Activated T-cell treated with anti-CD3 and anti-CD28 coated beads for 48 hours (primary cell): ENCODE data around the gene POLR1H.
"Not testable (repeated sequence)": the region's sequence is repeated elsewhere in the genome, so short reads cannot be mapped to it uniquely, and the experiment has no call there.

ENCODE experiments used
- DNase-seq: peaks from one replicate; pipeline ENCODE4 v3.0.0-alpha.2; 2020; ENCODE audit warnings: low read depth

POLR1H gene, protein sequence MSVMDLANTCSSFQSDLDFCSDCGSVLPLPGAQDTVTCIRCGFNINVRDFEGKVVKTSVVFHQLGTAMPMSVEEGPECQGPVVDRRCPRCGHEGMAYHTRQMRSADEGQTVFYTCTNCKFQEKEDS

DNA sequence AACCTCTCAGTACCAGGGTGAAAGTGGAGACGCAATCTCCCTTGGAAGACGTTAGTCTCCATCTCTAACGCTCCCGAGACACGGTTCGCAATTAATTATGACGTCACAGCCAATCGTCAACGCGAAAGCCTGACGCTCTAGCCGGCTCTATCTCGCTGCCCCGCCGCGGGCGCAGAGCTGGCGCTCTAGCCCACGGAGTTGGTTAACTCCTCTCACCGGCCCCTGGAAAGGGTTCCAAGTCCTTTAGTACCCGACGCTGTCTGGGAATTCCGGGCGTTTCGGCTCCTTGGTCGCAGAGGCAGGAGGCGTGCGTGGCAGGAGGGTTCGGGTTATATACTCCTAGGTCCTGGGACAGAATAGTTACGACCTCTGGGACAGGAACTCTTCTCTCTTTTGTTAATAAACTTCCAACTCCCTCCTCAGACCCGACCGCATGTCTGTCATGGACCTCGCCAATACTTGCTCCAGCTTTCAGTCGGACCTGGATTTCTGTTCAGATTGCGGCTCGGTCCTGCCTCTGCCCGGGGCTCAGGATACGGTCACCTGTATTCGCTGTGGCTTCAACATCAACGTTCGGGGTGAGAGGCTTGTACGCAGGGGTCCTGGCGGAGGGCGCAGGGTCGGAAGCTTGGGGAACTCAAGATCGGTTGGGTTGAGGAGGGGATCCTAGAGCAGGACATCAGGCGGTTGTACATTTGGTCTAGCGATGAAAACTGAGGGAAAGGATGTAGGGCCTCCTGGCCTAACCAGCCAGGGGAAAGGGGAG, at the start of gene POLR1H:
POLR1H (plus strand) TSS at position 174 of the 766 bp plus-strand sequence; CDS start at position 434, 260 bp downstream.
- DNase-seq: peak; percentile 81

DNA sequence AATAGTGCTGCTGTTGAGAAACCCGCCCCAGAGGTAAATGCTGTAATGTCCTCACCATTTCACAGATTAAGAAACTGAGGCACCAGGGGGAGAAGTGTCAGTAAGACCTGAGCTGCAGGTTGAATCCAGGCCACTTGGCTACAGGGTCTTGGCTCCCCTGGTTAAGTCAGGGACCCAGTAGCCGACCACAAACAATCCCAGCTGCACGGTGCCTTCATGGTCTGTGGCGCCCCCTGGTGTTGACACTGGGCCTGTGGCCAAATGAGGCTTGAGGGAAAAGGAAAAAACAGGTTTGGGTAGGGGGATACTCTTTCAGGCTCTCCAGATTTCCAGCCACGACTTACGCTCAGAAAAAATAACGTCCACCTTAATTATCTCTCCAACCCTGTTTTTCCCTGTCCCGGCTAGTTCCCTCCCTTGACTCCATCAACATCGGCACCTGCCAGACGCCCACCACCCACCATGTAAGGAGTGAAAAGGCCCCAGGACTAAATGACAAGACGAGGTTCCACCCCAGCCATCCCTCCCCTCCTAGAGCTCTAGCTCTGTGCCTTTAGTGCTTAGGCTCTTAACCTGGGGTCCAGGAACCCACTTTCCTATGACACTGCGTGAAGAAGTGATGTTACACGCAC, 47.7 kb upstream of the POLR1H start:
- peak; percentile 21 for DNase-seq

DNA sequence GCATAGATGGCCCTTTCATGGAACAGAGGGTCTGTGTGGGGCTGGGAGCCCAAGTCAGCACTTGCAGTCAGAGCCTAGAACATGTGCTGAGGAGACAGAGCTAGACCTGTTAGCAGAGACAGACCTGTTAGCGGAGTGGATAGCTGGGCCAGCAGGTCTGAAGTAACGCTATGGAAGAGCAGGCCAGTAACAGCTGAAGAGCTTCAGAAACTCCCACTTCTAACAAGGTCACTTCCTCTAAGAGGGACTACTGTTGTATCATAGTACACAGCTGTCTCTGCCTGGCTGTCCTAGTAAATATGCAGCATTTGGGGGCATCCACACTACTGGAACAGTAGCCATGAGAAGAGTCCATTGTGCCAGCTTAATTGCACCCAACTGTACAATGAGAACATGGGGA, 41.2 kb upstream of the POLR1H start:
- DNase-seq: no peak

DNA sequence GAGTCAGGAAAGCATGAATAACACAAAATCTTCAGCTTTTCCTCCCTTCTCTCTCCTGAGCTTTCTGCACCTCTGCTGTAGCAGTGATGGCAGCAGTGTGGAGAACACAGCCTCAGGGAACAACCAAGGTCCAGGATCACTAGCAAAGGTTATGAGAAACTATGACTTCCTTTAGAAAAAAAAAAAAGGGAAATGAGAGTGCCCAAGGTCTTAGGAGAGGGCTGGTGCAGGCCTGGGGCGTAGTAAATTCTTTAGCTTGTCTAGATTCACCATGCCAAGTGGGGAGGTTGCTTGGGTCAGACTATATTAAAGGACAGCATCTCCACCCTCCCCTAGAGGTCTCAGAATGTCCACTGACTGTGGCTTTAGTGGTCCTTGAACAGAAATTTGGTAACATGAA, 40.4 kb upstream of the POLR1H start:
- no peak for DNase-seq

DNA sequence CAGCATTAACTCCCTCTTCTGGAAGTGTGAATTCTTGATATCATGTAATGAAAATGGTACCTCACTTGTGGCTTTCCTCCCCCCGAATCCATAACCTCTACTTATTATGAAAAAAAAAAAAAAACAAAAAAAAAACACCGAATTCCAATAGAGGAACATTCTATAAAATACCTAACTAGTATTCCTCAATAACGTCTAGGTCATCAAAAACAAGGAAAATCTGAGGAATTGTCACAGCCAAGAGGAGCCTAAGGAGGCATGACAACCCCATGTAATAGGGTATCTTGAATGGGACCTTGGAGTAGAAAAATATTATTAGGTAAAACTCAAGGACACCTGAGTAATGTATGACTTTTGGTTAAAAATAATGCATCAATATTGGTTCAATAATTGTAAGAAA, 38.9 kb upstream of the POLR1H start:
- no peak for DNase-seq

DNA sequence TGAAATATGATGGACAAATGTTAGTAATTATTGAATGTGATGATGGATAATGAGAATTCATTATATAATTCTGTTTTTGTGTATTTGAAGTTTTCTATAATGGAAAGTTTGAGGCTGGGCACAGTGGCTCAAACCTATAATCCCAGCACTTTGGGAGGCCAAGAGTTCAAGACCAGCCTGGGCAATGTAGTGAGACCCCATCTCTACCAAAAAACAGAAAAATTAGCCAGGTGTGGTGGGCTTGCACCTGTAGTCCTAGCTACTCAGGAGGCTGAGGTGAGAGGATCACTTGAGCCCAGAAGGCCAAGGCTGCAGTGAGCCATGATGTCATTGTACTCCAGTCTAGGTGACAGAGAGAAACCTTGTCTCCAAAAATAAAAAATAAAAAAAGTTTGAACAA, 38.4 kb upstream of the POLR1H start:
- not testable (repeated sequence) for DNase-seq

DNA sequence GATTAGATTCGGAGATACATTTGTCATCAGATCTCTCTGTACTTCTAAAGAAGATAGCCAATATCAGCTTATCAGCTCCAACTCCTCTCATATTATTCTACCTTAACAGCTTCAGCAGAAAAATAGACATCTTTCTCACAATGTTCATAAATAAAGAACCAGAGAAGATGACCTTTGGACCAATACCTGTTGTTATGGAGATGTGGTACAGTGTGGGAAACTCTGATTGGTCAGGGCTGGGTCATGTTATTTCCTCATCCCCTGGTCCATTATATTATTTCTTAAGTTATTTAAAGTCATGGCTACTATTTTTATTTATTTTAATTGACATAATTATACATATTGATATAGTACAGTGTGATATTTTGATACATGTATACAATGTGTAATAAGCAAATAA, 35.9 kb upstream of the POLR1H start:
- no peak for DNase-seq

DNA sequence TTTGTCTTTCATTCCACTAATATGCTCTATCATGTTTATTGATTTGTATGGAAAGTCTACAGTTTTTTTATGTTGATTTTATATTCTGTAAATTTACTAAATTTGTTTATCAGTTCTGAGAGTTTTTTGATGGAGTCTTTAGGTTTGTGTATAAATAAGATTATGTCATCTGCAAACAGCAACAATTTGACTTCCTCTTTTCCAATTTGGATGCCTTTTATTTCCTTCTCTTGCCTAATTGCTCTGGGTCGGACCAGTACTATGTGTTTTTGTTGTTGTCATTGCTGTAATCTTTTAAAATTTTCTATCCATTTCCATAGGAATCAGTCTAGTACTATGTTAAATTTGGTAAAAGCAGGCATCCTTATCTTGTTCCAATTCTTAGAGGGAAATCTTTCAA, 31.5 kb upstream of the POLR1H start:
- DNase-seq: no peak

DNA sequence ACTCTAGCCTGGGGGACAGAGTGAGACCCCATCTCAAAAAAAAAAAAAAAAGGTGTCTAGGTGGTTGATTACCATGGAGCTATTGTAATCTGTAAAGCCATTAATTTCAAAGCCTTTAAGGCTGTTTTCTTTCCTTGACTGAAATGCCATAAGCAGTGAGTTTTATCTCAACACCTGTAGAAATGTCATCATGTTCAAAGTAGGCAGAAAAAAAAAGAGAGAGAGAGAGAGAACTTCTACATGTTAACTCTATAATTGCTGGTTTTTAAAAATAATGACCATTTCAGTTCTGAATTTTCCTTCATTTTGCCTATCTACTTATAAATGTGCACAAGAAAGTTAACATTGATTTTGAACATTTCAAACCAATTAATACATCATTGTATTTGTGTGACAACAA, 29.7 kb upstream of the POLR1H start:
- DNase-seq: no peak

DNA sequence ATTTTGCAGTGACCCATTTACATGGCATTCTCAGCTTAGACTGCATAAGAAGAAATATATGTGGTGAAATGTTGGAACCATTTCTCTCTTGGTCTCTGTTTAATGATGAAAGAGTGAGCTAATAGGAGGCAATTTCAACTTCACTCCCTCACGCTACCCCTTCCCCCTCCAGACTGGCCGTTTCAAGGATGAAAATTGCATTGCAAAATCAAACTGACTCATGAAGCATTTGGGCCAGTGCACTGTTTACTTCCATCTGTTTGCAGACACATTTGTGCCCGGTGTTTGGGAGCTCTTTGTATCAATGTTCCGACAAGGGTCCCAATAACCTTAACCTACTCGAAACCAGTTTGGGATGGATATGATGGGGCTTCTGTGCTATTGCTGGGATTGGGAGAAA, 27.6 kb upstream of the POLR1H start:
- DNase-seq: not testable (repeated sequence)

DNA sequence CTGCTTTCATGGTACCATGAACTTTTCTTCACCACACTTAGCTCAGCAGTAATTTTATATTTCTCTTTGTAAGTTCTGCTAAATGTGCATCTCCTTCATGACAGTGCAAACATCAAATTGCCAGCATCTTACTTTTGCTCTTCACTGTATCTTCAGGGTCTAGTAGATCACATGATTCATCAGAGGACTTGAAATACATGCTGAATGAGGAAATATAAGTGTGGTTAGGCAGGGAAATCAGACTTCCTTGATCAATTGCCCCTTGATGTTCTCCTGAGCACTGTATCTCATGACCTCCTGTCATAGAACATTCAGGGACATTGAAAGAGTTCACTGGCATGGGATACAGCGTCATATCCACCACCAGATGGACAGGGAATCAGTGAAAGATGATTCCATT, 25.3 kb upstream of the POLR1H start:
- DNase-seq: no peak

DNA sequence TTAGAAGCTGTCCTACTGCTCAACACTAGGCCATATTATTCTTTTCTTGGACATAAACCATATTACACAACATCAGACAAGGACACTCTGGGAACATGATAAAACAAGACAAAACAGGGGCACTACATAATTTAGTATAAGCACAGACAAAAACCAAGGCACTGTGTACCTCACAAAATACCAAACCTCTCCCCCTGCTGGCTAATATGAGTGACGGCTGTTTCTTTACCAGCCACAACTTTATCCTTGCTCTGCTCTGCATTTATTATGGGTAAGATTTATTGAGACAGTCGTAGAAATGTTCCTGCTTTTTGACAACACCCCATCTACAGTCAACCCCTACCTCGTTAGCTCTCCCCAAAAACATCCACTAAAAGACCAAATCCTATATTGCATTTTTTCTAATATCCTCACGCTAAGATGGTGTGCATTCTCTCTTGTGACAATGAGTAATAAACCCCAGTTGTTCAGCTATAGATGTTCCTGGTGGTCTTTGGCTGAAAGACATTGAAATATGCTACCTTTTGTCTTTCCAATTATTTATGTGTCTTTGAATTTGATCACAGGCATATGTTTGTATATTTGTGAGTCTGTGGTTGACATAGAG, 23.8 kb upstream of the POLR1H start:
- DNase-seq: no peak

DNA sequence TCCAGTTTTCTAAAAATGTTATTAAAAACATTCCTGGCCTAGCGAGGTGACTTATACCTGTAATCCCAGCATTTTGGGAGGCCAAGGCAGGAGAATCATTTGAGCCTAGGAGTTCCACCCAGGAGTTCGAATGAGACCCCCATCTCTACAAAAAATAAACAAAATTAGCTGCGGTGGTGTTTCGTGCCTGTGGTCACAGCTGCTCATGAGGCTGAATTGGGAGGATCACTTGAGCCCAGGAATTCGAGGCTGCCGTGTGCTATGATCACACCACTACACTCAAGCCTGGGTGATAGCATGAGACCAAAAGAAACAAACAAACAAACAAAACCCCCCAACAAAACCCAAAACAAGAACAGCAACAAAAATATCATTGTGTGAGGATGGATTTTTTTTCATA, 19.8 kb upstream of the POLR1H start:
- DNase-seq: no peak

DNA sequence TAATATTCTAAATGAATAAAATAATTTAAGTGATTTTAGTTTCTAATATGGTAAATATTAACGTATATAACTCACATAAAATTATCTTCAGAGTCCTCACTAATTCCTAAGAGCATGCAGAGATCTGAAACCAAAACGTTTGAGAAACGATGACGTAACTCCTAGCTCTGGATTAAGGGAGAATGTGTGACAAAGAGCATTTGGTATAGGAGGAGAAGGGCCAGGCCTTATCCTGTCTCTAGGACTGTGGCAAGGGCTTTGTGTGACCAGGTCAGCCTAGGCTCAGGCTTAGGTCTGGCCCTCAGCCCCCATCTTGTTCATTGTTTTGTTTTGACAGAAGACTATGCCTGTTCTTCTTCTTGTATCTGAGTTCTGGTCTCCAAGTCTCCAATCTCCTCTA, 19.2 kb upstream of the POLR1H start:
- no peak for DNase-seq

DNA sequence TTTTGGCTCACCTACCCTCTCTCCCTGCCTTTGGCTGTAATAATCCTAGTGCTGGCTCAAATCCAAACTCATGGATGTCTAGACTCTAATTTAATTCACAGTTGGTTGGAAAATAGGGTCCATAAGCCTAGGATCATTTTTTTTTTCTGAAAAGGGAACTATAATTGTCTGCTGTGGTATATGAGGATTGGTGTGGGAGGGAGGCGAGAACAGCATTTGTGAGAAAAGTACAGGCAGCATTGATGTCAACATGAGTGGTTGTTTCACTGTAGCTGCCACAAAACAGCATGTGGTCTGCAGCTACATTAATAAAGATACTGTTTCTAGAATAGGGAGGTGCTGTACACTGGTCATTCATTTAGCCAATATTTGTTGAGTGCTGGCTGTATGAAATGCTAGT, 18.6 kb upstream of the POLR1H start:
- no peak for DNase-seq

DNA sequence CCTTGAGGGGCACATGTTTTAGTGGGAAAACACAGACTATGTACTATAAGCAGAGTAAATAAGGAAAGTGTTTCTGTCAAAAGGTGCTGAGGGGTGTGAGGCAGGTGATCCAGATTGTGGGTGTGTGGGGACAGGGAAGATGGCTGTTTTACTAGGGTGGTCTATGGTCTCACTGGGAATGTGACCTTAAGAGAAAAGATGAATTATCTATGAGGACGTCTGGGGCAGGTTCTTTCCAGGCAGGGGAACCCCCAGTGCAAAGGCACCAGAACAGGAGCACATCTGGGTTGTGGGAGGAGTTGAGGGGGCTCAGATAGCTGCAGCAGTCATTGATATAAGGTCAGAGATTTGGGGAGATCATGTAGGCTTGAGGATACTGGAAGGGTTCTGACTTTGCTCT, 18.2 kb upstream of the POLR1H start:
- no peak for DNase-seq

DNA sequence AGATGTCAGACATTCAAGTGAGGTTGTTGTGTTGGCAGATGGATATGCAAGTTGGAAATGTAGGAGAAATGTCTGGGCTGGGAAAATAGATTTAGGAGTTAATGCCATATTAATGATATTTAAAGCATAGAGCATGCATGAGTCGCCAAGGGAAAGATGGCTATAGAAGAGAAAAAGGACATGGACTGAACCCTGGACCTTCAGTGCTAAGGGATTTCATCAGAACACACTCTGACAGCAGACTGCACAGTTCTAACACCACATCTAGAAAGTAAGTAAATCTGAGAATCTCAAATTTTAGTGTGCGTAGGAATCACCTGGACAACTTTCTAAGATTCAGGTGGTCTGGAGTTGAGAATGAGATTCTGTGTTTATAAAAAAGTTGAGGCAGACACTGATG, 17.3 kb upstream of the POLR1H start:
- DNase-seq: no peak

DNA sequence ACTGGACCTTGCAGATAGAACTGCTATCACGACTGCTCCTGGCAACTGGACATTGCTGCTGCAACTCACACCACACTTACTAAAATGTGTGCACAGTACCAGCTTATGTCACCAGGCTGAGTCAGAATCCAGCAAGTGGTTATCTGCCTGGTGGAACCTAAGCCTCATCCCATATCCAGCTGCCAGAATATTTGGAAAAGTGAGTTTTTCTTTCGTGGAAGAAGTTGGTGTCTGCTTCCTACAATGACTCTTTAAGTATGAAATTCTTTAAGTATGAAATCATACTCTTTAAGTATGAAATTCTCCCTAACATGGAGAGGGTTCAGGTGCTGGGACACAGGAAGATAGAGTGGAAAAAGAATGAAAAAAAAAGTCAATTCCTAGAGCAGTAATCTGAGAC, 16.4 kb upstream of the POLR1H start:
- DNase-seq: no peak

DNA sequence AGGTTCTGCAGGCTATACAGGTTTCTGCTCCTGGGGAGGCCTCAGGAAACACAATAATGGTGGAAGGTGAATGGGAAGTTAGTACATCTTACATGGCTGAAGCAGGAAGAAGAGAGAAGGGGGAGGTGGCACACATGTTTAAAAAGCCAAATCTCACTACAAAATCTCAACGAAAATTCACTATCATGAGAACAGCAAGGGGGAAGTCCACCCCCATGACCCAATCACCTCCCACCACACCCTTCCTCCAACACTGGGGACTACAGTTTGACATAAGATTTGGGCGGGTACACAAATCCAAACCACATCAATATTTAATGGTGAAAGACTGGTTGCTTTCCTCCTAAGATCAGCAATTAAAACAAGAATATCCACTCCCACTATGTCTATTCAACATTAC, 13.8 kb upstream of the POLR1H start:
- no peak for DNase-seq

DNA sequence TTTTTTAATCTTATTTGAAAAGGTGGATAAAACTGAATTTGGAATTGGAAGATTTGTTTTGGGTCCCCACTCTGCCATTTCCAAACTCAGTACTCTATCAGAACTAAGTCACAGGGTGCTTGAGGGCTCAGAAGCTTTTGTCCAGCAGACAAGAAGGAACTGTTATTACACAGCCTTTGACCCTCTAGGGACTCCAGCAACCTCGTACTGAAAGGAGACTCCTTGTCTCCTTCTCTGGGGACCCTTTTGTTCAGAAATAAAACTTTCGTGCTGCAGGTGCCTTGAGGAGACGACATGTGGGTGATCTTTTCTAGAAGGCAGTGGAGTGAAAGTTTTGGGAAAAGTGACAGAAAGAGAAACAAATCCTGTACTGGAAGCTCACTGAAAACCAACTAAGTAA, 7.4 kb upstream of the POLR1H start:
- DNase-seq: no peak

DNA sequence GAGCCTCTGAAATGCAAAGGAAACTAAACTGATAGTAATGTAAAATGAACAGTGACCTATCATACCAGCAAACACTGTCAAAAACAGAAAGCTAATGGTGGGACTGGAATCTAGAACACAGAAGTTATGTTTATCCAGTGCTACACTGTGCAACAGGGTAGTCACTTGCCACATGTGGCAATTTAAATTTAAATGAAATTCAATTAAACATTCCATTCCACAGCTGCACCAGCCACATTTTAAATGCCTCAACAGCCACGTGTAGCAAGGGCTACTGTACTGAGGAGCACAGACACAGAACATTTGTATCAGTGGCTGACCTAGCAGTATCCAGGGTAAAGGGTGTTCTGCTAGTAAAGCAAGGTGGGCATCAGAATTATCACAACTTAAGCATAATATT, 5.6 kb upstream of the POLR1H start:
- no peak for DNase-seq

DNA sequence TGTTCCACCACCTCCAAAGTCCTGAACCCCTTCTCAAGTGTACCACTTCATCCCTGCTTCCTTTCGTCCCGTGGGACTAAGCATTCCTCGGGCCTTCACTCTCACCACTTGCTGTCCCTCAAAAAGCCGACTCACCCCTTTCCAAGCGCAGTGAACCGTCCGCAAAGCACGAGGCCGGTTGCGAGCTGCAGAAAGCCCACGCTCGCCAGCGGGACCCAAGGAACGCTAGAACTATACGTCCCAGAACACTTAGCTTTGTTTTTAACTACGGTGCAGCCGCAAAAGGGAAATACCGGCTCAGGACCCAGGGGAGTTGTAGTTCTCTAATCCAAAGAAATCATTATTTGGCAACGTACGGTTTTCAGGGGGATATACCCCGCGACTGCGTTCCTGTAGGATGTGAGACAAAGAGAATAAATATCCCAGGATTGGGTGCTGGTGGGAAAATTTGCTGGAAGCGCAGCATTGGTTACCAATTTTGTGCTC, 416 bp upstream of the POLR1H start:
- DNase-seq: no peak

DNA sequence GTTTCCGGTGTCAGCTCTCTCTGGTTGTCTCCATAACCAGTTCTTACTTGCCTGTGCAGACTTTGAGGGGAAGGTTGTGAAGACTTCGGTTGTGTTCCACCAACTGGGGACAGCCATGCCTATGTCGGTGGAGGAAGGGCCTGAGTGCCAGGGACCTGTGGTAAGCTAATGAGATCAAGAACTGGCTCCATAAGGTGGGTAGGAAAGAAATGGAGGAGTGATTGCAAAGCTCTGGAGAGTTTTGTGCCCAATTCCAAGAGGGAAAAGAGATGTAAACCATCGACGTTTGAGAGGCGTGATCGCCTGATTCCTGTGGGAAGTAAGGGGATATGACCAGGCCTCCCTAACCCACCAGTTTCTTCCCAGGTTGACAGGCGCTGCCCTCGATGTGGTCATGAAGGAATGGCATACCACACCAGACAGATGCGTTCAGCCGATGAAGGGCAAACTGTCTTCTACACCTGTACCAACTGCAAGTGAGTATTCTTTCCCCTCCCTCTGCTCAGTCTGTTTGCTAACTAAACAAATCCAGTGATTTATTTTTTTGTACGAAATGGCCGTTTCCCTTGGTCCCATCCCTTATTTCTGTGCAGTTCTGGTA, 893 bp downstream of the POLR1H start:
- peak; percentile 17 for DNase-seq
